H7 (cell line): Measurements from ENCODE around the gene UGT2B11. TPM values are rescaled to one million over a fixed set of nuclear protein-coding genes. Genes with fewer than 3 reads are reported as not detected.

Experiments used
- total RNA-seq: library from RNA; depleted of rRNA; stranded (reverse); fragments of >200 nt; shearing (Covaris generic); gene quantifications from 2 replicates; pipeline ENCODE4 v1.2.3, GENCODE V29; 2014; rRNA removed

UGT2B11 gene
- total RNA-seq, 1 experiment from 2014 or later, result not detected

Other genes starting within 250 kb of the UGT2B11 start
- not detected in 2 replicates for gene UGT2B7, start 118.3 kb downstream of the UGT2B11 start, total RNA-seq
- gene UGT2B28, start 65.7 kb upstream of the UGT2B11 start, total RNA-seq, result not detected in 2 replicates